NCI-H2227 (cell line): ENCODE measurements around the gene EPHA10.

Source experiments
- DNase-seq: peaks from one replicate; lab custom pipeline; 2025; ENCODE audit not compliant: unreplicated experiment; lab: John Stamatoyannopoulos, UW

EPHA10 gene

GRCh38 chr1:37764888-37765441, at the start of gene EPHA10:
TSS of gene EPHA10 (minus strand) at chr1:37765120. CDS start at chr1:37765066, 54 bp downstream.
- DNase-seq, result peak; percentile 96

GRCh38 chr1:37814252-37814651, 49.3 kb upstream of the EPHA10 start:
- no peak for DNase-seq

DNA sequence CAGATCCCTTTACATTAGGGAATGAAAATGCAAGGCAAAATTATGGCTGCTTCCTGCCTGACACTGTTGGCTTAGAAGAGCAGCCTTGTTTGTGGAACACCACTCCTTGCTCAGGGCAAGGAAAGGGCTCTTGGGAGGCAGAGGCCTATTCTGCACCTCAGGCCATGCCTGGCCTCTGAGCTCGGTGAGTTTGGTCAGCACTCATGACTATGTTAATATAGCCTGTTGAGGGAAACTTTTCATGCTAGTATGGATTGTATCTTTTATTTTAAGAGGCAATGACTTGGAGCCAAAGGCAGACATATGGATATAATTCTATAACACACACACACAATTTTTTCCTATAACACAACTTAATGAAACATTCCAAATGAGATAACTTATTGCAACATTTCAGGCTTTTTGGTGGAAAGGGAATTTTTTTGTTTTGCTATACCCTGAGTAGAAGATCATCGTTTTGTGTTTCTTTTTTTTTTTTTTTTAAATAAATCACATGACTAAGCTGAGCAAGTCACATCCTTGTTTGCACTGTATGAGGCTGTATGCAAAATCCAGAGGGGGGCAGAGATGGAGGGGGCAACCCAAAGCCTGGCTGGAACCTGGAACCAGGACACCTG, 48.7 kb upstream of the EPHA10 start:
- no peak for DNase-seq

DNA sequence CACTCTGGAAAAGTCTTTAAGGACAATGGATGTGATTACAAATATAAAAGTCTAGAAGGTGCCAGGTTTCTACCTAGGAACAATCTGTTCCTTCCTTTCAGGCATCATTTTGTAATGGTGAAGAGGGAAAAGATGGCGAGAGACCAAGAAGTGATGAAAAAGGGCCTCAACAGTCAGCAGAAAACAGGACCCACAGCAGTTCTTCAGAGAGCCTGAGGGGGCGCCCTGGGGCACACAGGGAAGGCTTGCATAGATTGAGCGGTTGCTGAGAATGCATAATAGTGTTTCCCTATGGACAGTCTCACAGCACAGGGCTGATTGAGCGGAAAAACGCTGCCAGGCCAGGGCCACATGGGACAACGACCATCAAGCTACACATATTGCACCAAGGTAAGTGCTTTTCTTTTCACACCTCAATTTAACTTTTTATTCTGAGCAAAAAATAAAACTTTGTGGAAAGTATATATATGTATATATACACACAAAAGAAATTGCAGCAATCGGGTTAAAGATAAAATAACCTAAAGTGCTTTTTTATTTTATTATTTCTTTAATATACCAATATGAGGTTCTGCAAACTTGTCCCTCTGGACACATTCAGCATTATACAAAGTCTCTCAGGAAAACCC, 46.2 kb upstream of the EPHA10 start:
- DNase-seq, result peak; percentile 90

DNA sequence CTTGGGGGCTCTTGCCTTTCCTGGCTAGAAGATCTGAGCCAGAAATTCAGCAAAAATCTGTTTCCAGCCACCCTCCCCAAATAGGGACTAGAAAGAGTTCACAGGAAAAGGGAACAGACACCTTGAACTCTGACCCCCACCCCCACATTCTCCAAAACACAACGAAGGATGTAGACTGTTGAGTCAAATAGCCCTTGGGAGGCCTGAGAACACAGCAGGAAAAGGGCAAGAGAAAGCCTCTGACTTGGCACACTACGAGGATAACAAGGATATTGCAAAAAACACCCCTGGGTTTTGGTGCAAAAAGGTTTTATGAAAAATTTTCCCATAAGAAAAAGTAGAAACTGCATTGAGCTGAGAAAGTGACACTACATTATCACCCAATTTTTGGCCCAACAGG, 45.0 kb upstream of the EPHA10 start:
- no peak for DNase-seq

DNA sequence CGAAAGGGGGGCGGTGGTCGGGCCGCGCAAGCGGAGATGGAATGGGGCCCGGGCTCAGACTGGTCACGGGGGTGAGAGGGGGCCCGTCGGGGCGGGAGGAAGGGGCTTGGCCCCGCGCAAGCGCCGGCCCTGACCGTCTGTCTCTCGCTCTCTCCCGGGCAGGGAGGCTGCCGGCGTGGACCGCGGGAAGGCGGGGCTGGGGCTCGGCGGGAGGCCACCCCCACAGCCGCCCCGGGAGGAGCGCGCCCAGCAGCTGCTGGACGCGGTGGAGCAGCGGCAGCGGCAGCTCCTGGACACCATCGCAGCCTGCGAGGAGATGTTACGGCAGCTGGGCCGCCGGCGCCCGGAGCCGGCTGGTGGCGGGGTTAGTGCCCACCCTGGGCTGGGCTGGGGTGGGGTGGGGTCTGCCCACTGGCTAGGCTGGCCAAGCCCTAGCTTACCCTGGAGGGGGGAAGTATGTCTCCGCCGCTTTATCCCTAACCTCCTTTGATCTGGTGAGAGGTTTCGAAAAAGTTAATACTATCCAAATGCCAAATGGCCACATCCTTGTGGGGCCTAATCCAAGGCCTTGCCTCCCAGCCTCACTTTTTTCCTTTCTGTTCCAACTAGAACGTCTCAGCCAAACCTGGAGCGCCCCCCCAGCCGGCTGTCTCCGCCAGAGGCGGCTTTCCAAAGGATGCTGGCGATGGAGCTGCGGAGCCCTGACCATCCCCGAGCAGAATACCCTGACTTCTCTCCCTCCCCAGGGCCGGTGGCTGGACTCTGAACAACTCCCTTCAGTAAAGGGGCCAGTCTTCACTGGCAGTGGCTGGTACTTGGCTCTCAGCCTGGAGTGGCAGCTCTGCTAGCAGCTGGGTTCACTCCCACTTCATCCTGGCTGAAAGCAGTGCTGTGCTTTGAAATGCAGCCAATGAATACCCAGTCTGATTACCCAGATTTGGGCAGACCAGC, 43.7 kb upstream of the EPHA10 start:
- peak; percentile 90 for DNase-seq

- DNase-seq, result peak; percentile 97
Observed at GRCh38 chr1:37807555-37808368, 42.8 kb upstream of the EPHA10 start, which contains the start of the genes C1orf122 and YRDC. TSS of gene C1orf122 (plus strand) at chr1:37807790. CDS start at chr1:37808405, 615 bp downstream. TSS of gene YRDC (minus strand) at chr1:37808208. CDS start at chr1:37808180, 28 bp downstream.

DNA sequence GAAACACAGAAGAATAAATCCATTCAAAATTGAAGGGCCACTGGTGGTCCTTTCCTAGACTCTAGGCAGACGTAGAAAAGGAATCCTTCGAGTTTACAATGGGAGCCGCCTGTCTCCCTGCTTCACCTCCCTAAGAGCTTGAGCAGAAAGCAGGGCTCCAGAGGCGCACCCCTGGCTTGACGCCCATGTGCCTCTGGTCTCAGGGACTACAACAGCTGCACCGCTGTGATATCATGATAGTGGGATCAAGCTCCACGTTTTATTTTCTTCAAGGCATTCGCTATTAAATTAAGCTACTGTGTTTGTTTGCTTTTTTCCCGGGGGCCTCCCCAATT, 42.3 kb upstream of the EPHA10 start:
- no peak for DNase-seq

DNA sequence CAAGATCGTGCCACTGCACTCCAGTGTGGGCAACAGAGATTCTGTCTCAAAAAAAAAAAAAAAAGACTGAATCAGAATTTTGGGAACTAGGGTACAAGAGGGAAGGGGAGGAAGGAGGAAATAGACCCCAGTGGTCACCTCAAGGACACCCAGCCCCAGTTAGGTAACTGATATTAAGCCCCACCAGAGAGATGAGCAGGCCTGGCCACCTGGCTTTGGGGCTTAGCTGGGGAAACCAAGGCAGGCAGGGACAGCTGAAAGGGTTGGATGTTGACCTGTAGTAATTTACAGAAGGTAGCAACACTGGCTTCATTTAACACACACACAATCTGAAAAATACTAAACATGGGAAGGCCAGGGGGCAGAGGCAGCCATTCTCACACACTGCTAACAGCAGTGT, 37.5 kb upstream of the EPHA10 start:
- DNase-seq, result no peak

DNA sequence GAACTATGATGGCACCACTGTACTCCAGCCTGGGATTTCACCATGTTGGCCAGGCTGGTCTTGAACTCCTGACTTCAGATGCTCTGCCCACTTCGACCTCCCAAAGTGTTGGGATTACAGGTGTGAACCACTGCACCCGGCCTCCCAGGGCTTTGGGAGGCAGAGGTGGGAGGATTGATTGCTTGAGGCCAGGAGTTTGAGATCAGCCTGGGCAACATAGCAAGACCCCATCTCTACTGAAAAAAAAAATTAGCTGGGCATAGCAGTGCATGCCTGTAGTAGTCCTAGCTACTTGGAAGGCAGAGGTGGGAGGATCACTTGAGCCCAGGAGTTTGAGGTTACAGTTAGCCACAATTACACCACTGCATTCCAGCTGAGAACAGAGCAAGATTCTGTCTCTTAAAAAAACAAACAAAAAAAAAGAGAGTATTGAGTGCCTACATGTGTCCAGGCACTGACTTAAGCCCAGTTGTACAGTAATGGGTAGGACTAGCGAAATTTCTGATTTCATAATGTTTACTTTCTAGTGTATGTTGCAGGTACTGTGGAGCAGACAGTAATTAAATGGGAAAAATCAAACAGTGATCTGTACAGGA, 32.9 kb upstream of the EPHA10 start:
- DNase-seq, result no peak

- peak; percentile 53 for DNase-seq
Observed at GRCh38 chr1:37795340-37796125, 30.6 kb upstream of the EPHA10 start.

GRCh38 chr1:37794372-37795339, 29.7 kb upstream of the EPHA10 start:
- DNase-seq, result peak; percentile 55

- DNase-seq, result peak; percentile 85
Observed at GRCh38 chr1:37793773-37794371, 29.0 kb upstream of the EPHA10 start, which contains the start of gene MANEAL. TSS of gene MANEAL (plus strand) at chr1:37793847. CDS start at chr1:37794183, 336 bp downstream.

GRCh38 chr1:37792943-37793686, 28.2 kb upstream of the EPHA10 start:
- peak; percentile 25 for DNase-seq

DNA sequence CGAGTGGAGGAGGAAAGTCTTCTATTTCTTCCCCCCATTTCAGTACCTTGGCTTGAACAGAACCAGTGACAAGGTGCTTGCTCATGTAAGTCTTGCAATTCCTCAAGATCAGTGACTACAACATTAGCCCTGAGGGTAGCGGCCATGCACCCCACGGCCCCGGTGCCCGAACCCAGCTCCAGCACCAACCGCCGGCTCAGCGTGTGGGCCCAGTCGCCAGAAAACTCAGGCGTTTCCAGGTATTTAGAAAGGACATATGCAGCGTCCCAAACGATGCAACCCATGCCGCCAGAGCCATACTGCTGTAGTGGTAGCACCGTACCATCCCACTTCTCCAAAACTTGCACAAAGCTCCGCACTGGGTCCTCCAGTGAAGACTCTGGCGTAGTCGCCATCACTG, 17.6 kb upstream of the EPHA10 start:
- DNase-seq, result no peak

DNA sequence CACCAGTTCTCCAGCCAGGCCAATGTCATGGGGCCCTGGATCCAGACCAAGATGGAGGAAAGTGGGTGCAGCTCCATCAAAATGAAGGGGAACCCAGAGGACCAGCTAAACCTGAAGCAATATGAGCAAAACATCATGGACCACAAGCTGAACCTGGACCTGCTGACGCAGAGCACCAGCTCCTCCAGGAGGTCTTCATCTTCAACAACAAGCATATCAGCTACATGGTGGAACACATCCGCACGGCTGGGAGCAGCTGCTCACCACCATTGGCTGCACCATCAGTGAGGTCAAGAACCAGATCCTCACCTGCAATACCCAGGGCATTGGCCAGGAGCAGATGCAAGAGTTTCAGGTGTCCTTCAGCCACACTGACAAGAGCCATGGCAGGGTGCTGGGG, 13.7 kb upstream of the EPHA10 start:
- no peak for DNase-seq

DNA sequence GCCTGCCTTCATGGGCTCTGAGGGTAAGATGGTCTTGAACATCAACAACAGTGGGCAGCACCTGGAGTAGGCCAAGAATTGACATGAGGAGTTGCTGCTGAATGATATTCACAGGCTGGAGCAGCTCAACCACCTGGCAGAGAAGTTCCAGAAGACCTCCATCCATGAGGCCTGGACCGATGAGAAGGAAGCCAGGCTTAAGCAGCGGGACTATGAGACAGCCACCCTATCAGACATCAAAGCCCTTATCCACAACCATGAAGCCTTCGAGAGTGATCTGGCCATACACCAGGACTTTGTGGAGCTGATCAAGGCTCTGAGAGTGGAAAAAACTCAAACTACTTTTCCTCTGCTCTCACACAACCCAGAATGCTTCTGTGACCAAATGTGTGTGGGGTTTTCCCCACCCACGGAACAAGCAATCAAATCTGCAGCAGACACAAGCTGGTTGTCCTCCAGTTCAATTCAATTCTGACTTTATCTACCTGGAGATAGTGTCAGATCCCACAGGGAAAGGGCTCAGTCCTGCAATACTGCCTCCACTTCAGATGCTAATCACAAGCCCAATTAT, 12.1 kb upstream of the EPHA10 start:
- DNase-seq, result no peak
